Measurements from ENCODE around the gene C5orf58. TPM values are rescaled to one million over a fixed set of nuclear protein-coding genes. Genes with fewer than 3 reads are reported as not detected.

Gene C5orf58
- total and polyA plus RNA-seq, 10 of the 15 experiments (the other 5 are each of a cell fraction or from before 2014, with no cell fraction given): 0.13 to 0.27 (median 0.26) TPM; not detected in 7

- TF ChIP-seq, protein P1, sequence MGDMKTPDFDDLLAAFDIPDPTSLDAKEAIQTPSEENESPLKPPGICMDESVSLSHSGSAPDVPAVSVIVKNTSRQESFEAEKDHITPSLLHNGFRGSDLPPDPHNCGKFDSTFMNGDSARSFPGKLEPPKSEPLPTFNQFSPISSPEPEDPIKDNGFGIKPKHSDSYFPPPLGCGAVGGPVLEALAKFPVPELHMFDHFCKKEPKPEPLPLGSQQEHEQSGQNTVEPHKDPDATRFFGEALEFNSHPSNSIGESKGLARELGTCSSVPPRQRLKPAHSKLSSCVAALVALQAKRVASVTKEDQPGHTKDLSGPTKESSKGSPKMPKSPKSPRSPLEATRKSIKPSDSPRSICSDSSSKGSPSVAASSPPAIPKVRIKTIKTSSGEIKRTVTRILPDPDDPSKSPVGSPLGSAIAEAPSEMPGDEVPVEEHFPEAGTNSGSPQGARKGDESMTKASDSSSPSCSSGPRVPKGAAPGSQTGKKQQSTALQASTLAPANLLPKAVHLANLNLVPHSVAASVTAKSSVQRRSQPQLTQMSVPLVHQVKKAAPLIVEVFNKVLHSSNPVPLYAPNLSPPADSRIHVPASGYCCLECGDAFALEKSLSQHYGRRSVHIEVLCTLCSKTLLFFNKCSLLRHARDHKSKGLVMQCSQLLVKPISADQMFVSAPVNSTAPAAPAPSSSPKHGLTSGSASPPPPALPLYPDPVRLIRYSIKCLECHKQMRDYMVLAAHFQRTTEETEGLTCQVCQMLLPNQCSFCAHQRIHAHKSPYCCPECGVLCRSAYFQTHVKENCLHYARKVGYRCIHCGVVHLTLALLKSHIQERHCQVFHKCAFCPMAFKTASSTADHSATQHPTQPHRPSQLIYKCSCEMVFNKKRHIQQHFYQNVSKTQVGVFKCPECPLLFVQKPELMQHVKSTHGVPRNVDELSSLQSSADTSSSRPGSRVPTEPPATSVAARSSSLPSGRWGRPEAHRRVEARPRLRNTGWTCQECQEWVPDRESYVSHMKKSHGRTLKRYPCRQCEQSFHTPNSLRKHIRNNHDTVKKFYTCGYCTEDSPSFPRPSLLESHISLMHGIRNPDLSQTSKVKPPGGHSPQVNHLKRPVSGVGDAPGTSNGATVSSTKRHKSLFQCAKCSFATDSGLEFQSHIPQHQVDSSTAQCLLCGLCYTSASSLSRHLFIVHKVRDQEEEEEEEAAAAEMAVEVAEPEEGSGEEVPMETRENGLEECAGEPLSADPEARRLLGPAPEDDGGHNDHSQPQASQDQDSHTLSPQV (IDR thresholded peaks at IDR 0.05): no peak
Measured at GRCh38 chr5:170263906-170264305, 31.1 kb downstream of the C5orf58 start (continued).

DNA sequence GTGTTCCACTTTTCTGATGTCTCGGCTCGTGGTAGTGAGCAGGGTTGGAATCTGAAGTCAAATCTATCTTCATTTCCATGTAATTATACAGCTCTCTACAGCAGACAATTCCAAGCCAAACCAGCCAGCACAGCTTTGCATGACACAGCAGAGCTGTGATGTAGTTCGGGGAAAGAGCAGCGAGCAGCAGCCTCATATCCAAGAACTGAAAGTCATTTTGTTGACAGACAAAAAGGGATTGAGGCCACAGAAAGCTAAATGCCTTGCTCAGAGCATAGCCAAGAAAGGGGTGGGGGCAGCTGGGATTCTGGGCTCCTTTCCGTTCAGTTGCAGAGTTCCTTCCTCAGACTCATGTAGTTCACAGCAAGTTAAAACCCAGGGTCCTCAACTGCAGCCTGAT, 32.7 kb downstream of the C5orf58 start:
- in situ Hi-C loops (cut with MboI): no loop called here
- ChIA-PET RAD21 (ENCODE audit: unreplicated experiment) (interaction anchor here (0.9 to 4.5 kb wide), 11 partner anchors 8 to 154 kb away, joined by 3 to 88 read pairs (median 5); partner anchors contain the start of gene LCP2), POLR2A (interaction anchor here (1.7 kb wide), 1 partner anchor 54 kb away, joined by 3 read pairs; no protein-coding TSS in a partner anchor), CTCF (interaction anchor here (0.9 to 7.9 kb wide), 18 partner anchors 7 to 160 kb away, joined by 3 to 189 read pairs (median 15); partner anchors contain the start of gene LCP2), SMC1A (ENCODE audit: uncharacterized antibody, unreplicated experiment) (interaction anchor here (1.2 to 16.6 kb wide), 11 partner anchors 8 to 158 kb away, joined by 3 to 451 read pairs (median 9); partner anchors contain the start of gene LCP2)
- no peak overlapping the region for H2AFZ ChIP-seq (ENCODE audit: control insufficient read depth, low read depth, low read length)
- no peaks in the 10 kb centered on the region for H3K27me3 ChIP-seq (replicated peaks in 1 of 2; ENCODE audit: control insufficient read depth in 2 of 2, insufficient read depth in 2 of 2, low read length in 1 of 2)
- H3K4me3 ChIP-seq: no peak overlapping the region
- no peak overlapping the region for H3K9ac ChIP-seq (ENCODE audit: control insufficient read depth, insufficient read depth, low read length)
- H3K79me2 ChIP-seq (ENCODE audit: control insufficient read depth, insufficient read depth, low read length): no peaks in the 10 kb centered on the region
- no TSS peak for BruUV-seq (replicated peaks)
- intact Hi-C loops (cut with micrococcal nuclease; ENCODE audit: unreplicated experiment): no loop called here
- DNase-seq (ENCODE audit: low read depth, low spot score) (no peak), ATAC-seq (no peak), FAIRE-seq (no peak)
- H3K9me3 ChIP-seq (replicated peaks; ENCODE audit: control insufficient read depth, insufficient read depth, low read length): no peaks in the 10 kb centered on the region
- H3K4me1 ChIP-seq (ENCODE audit: control insufficient read depth, insufficient read depth, low read length): peaks cover 7% of the 10 kb centered on the region
- peaks cover 11 to 22% of the 10 kb centered on the region in 2 experiments; a peak in 3 of 4 replicates for H3K36me3 ChIP-seq (ENCODE audit: control insufficient read depth in 2 of 2, insufficient read depth in 2 of 2, low read length in 1 of 2)
- no peak overlapping the region for H3K27ac ChIP-seq (ENCODE audit: control insufficient read depth, insufficient read depth)
- H4K20me1 ChIP-seq (ENCODE audit: control insufficient read depth, insufficient read depth): no peaks in the 10 kb centered on the region
- H3K4me2 ChIP-seq (ENCODE audit: control insufficient read depth, insufficient read depth): no peak overlapping the region
- WGBS (ENCODE audit: insufficient coverage, insufficient replicate concordance, low lambda C conversion rate, missing lambda C conversion rate): 70% methylated on average over 5 of the region's 5 CpGs
- TF ChIP-seq TAF1 (IDR thresholded peaks at IDR 0.05; ENCODE audit: borderline replicate concordance, low read depth, low read length) (no peak), MTA2 (IDR thresholded peaks at IDR 0.05; ENCODE audit: low read depth) (no peak), SMAD1 (IDR thresholded peaks at IDR 0.05; ENCODE audit: low read depth, partially characterized antibody) (no peak), GATAD2B (conservative IDR thresholded peaks at IDR 0.05; ENCODE audit: low read depth) (no peak), BCL3 (IDR thresholded peaks at IDR 0.05; ENCODE audit: borderline replicate concordance, insufficient read depth, low read depth, low read length, poor library complexity, severe bottlenecking) (no peak), RUNX3 (IDR thresholded peaks at IDR 0.05; ENCODE audit: low read length) (no peak), EP300 (IDR thresholded peaks at IDR 0.05; ENCODE audit: borderline replicate concordance in 1 of 2, control insufficient read depth in 1 of 2, low read depth in 2 of 2, low read length in 2 of 2) (no peak)
- TF ChIP-seq, protein P2, sequence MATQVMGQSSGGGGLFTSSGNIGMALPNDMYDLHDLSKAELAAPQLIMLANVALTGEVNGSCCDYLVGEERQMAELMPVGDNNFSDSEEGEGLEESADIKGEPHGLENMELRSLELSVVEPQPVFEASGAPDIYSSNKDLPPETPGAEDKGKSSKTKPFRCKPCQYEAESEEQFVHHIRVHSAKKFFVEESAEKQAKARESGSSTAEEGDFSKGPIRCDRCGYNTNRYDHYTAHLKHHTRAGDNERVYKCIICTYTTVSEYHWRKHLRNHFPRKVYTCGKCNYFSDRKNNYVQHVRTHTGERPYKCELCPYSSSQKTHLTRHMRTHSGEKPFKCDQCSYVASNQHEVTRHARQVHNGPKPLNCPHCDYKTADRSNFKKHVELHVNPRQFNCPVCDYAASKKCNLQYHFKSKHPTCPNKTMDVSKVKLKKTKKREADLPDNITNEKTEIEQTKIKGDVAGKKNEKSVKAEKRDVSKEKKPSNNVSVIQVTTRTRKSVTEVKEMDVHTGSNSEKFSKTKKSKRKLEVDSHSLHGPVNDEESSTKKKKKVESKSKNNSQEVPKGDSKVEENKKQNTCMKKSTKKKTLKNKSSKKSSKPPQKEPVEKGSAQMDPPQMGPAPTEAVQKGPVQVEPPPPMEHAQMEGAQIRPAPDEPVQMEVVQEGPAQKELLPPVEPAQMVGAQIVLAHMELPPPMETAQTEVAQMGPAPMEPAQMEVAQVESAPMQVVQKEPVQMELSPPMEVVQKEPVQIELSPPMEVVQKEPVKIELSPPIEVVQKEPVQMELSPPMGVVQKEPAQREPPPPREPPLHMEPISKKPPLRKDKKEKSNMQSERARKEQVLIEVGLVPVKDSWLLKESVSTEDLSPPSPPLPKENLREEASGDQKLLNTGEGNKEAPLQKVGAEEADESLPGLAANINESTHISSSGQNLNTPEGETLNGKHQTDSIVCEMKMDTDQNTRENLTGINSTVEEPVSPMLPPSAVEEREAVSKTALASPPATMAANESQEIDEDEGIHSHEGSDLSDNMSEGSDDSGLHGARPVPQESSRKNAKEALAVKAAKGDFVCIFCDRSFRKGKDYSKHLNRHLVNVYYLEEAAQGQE (IDR thresholded peaks at IDR 0.05; ENCODE audit: low read depth, low read length): no peak

All from GM12878 (cell line).